DMS153 treated with DMSO at 0.1 percent for 48 hours (cell line): ENCODE results near the gene CCNL2.

Experiments
- DNase-seq: peaks from one replicate; lab custom pipeline; 2025; ENCODE audit not compliant: unreplicated experiment; lab: John Stamatoyannopoulos, UW

CCNL2 gene

GRCh38 chr1:1343811-1344421 is 55.2 kb downstream of the CCNL2 start:
- no peak for DNase-seq

- DNase-seq: no peak
These were observed 56.5 kb downstream of the CCNL2 start for GRCh38 chr1:1342584-1343115.

- DNase-seq: no peak
These were observed 57.0 kb downstream of the CCNL2 start for GRCh38 chr1:1342061-1342562.

- DNase-seq: no peak
These were observed 57.5 kb downstream of the CCNL2 start for GRCh38 chr1:1341549-1342021.

GRCh38 chr1:1340791-1341548 is 58.2 kb downstream of the CCNL2 start:
- DNase-seq: no peak

GRCh38 chr1:1340185-1340584 is 59.0 kb downstream of the CCNL2 start:
- no peak for DNase-seq

GRCh38 chr1:1338278-1338677 is 60.9 kb downstream of the CCNL2 start:
- no peak for DNase-seq

- no peak for DNase-seq
These were observed 61.4 kb downstream of the CCNL2 start for GRCh38 chr1:1337793-1338147.

GRCh38 chr1:1336931-1337792 is 62.0 kb downstream of the CCNL2 start:
- no peak for DNase-seq

- no peak for DNase-seq
These were observed 62.7 kb downstream of the CCNL2 start for GRCh38 chr1:1336446-1336845.

GRCh38 chr1:1335792-1336248 is 63.3 kb downstream of the CCNL2 start:
- DNase-seq: no peak
